DMS153 treated with DMSO at 0.1 percent for 48 hours (cell line): ENCODE results near the gene IGF2R.

Experiments used
- DNase-seq: peaks from one replicate; lab custom pipeline; 2025; ENCODE audit not compliant: unreplicated experiment; lab: John Stamatoyannopoulos, UW

Gene IGF2R

DNA sequence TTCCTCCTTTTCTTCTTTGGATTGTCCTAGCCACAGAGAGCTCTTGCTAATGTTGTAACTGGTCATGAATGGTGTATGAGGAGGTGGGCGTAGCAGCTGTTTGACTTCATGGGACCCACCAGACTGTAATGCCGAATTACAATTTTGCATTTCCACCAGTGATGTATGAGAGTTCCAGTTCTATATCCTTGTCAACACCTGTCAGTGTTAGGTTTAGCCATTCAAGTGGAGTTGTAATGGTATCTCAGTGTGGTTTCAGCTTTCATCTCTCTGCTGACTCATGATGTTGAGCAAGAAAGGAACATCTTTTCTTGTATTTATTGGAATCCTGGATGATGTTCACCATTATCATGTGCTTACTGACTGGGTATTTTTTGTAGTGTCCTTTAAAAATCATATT is 5.1 kb downstream of the IGF2R start:
- DNase-seq = peak; percentile 14

DNA sequence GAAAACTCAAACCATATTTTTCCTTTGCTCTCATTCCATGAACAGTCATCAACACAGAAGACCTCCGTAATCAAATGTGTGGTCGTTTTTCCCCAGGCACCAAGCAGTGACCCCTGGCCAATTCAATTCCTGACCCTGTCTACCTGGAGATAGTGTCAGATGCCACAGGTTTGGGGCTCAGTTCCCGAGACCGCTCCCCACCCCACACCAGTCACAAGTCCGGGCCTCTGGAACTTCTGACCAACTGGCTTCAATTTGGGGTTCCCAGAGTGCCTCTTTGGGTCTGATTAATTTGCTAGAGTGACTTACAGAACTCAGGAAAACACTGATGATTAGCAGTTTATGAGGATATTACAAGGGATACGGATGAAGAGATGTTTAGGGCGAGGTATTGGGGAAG is 6.0 kb downstream of the IGF2R start:
- DNase-seq = no peak

- DNase-seq = no peak
Measured at GRCh38 chr6:159976686-159977254, 7.9 kb downstream of the IGF2R start.

- DNase-seq = no peak
Measured at GRCh38 chr6:159977255-159977903, 8.5 kb downstream of the IGF2R start.

DNA sequence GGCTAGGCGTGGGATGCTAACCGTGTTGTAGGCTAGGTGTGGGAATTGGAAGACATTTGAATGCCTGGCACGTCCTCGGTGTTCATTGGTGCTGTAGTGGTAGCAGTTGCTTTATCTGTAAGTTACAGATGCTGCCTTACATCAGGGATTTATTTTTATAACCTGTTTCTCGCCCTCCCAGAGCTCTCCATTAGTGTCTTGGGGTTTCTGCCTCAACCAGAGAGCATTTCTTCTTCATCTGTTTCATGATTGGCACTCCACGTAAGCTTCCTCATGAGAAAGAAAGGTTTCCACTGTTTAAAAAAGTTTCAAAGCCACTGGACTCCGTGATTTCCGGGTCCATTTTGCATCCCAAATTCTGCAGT is 9.0 kb downstream of the IGF2R start:
- DNase-seq = no peak

DNA sequence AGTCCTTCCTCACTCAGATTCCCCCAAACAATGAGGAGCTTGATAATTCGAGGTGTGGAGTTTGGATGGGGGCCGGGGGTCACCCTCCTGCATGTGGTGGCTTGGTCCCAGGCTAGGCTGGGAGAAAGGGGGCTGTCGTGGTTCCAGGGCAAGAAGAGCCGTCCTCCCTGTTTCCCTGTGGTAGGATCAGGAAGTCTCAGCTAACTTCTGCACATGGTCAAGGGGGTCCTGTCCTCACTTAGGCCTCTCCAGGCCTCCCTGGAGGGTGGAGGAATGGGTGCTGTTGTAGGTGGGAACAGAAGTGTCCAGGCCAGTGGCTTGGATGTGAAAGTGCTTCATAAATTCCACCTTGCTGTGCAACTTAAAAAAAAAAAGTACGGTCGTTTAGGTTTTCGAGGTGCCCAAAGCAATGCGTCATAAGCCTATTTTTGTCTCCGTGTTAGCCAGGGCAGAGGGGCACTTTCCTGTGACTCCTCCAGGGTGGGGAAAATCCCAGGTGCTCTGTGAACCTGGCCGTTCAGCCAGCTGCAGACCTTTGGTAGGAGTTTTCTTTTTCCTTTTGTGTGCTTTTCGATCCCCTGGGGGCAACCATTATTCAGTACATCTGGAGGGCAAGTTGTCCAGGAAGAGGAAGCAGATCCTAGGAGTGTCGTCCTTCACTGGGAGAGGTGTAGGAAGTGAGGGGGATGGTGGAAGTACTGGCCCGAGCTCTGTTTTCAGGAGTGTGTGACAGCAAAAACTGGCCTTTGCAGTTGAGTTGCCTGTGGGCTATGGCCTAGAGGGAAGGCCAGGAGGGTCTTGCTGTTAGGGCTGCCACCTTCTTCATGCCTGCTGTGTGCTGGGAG is 9.6 kb downstream of the IGF2R start:
- peak; percentile 40 for DNase-seq

DNA sequence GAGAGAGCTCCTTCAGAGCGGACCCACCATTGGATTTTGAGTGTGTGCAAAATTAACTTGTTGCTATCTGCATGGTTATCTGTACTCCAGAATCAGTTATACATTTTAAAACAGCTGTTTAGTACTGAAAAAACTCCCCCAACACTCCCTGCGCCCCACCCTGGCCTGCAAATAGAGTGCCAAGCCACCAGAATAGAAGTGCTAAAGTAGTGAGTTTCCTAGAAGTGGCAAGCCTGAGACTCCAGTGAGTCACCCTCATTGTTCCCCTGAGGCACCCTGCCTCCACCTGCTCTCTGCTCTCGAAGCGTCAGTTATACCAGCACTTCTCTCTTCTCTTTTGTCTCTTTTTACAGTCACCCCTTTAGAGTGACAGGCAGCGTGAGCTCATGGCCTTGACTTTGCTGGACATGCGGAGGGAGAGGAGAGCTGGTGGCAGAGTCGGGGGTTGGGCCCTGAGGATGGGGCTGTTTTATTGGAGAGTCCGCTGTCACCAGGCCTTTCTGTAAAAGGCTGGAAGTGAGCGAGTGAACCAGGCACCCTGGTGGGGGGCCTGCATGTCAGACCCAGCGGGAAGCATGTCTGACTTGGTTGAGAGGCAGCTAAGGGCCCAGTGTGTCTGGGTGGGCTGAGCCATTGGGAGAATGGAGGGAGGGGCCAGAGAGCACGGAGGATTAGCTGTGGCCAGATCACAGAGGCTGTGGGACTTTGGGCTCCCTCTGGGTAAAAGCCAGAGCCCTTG is 10.4 kb downstream of the IGF2R start:
- DNase-seq = peak; percentile 82

DNA sequence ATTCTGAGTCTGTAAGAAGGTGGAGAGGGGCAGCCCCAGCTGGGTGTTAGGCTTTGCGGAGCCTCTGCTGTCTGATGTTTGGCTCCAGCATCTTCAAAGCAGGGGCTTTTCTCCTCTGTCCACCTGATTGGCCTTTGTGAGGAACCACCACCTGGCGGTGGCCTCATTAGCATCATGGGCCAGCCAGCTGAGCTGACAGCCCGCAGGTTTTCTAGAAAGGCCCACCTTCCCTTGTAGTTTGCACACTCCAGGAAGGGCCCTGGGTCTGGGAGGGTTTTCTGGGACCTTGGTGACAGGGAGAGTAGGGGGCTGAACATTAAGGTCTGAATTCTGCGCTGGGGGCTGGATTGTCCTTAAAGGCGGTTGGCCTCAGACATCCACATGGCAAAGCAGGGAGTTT is 11.6 kb downstream of the IGF2R start:
- no peak for DNase-seq

DNA sequence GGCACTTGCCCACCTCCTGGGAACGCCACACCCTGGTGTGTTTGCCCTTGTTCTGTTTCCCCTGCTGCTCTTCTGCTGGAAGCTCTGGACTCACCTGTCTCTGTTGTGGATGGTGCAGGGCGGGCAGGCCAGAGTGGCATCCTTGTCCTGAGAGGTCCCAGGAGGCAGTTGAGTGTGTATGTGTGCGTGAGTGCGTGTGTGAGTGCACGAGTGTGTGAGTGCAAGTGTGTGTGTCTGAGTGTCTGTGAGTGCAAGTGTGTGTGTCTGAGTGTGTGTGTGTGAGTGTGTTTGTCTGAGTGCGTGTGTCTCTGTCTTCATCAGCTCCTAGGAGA is 12.2 kb downstream of the IGF2R start:
- no peak for DNase-seq

GRCh38 chr6:159981403-159982245 is 12.7 kb downstream of the IGF2R start:
- DNase-seq = peak; percentile 38

GRCh38 chr6:159982731-159983506 is 14.0 kb downstream of the IGF2R start:
- DNase-seq = no peak

DNA sequence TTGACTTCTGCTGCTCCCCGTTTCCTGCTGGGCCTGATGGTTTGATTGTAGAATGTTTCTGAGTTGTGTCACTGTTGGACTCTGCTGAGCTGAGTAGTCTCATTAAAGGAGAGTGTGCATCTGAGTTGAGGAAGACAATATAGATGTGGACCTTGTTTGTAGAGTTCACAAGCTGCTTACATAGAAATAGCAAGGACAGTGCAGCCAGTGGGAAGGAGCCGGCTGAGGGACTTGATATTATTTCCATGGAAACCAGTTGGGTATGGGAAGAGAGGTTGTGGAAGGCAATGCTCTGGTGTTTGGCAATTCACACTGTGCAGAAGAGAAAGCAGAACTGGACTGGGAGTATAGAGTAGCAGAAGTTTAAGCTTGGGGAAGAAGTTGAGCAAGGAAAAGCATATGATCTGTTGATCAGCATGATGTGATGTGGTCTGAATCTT is 14.8 kb downstream of the IGF2R start:
- no peak for DNase-seq

DNA sequence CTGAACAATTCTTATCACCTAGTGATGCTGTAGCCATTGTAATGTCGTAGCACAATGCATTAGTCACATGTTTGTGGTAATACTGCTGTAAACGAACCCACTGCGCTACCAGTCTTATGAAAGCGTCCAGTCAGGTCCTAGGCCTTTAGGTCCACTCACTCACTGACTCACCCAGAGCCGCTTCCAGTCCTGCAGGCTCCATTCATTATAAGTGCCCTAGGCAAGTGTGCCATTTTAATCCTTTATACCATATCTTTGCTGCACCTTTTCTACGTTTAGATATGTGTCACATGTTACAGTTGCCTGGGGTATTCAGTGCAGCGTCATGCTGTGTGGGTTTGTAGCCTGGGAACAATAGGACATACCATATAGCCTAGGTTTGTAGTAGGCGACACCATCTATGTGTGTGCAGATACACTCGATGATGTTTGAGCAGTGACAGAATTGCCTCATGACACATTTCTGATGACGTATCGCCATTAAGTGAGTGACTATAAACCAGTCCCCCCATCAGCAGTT is 15.4 kb downstream of the IGF2R start:
- no peak for DNase-seq

DNA sequence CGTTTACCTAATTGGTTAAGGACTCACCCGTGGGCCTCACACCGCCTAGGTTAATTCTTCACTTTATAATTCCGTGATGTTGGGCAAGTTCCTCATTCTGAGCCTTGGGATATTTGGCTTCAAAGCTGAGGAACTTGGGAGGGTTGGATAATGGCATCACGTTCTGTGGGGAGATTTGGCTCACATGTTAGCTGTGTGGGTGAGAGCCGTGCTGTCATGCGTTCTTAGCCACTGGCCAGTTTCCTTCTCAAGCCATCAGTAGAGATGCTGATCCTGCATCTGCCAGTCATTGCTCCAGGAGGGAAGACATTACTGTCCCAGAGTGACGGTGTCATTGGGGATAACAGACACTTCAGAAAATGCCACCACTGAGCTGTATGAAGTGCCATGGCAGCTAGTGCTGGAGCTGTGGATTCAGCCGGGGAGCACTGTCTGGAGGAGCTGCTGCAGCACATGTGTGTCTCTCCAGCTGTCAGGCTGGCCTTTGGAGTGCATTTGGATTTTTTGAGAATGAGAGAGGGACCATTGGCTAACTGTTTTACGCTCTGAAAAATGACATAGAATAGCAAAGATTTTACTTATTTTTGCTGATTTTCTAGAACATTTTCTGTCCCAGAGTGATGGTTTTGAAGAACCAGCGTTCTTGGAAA is 16.5 kb downstream of the IGF2R start:
- DNase-seq = no peak

DNA sequence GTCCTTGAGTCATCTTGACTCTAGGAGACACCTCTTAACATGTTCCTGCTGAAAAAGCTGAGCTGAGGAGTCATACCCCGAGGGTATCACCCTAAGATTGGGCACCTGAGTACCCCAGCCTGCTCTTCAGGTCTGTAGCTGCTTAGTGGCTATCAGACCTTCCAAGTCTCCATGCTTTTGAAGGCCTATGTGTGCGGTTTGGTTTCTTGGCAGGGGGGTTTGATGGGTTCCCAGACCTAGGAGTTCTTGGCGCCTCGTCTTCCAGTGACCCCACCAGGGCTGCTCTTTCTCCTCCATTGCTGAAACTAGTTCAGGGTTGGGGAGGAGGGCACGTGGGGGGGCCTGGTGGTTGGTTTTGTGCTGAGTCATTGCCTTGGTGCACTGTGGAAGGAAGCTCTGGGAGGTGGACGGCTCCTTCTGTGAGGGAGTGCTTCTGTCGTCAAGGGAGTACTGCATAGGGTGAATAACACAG is 20.1 kb downstream of the IGF2R start:
- DNase-seq = no peak

DNA sequence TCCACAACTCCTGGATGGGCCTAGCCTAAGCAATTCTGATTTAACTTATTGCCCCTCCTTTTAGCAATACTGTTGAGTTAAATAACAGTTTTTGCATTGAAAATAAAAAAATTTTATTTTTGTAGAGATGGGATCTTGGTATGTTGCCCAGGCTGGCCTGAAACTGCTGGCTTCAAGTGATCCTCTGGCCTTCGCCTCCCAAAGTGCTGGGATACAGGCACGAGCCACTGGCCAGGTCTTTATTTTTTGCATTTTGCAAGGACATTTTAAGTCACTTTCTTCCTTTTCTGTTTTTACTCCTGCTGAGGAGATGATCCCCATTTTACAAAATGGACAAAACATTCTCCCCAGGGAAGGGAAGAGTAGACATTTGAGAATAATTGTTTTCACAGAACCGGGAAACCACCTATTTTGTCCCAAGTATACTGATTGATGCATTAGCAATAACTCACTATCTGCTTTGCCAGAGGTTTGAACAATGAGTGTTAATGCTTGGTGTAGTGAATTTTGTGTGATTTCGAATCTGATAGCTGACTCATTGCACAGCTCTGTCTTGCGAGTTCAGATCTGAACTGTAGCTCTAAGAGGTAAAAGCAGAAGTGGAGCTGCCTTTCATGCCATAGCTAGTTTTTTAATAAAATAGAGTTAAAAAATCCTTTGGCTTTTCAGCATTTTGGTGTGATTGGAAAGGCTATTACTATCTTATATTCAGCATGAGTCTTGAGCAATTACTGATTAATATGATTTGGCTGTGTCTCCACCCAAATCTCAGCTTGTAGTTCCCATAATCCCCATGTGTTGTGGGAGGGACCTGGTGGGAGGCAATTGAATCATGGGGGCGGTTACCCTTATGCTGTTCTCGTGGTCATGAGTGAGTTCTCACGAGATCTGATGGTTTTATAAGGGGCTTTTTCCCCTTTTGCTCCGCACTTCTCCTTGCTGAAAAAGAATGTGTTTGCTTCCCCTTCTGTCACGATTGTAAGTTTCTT is 20.9 kb downstream of the IGF2R start:
- no peak for DNase-seq

- no peak for DNase-seq
Measured at GRCh38 chr6:159992366-159992765, 23.5 kb downstream of the IGF2R start.

DNA sequence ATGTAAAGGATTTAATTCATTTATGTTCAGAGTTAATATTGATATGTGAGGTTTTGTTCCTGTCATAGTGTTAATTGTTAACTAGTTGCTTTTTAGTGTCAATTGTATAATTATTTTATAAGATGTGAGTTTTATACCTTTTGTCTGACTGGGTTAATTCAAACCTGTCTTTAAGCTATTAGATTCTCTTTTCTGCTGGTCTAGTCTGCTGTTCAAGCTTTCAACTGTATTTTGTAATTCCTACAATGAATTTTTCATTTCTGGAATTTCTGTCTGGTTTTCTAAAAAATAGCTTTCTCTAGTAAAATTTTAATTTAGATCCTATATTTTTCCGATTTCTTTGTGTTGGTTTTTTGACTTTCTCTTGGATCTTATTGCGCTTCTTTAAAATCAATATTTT is 26.5 kb downstream of the IGF2R start:
- DNase-seq = no peak
